Measurements from ENCODE around the gene LDB2. TPM values are rescaled to one million over a fixed set of nuclear protein-coding genes. Genes with fewer than 3 reads are reported as not detected.

The LDB2 gene
- total and polyA plus RNA-seq, 2 of the 8 experiments (the other 6 are each of a cell fraction or from before 2014, with no cell fraction given), result 57.0 to 140 TPM

DNA sequence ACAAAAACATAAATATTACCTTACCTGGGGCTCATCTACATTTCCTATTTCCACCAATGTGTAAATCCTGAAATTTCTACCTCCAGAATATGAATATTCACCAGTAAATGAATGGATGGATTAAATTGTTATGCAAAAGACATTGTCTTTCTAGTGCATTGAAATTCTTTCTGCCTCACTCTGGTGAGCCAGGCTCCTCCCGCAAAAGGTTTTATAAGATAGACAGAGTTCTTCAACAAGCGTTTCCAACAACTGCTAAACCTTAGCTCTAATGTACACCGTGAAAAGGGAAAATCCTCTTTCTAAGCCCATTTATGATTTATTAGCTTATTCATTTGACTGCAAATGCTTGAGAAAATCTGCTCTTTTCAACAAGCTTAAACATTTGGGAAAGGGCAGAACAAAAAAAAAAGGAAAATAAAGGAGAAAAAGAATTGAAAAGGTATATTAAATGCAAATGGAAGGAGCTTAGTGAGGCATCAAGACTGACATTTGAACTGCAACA is 72.0 kb downstream of the LDB2 start (continued):
- TF ChIP-seq, protein P1, sequence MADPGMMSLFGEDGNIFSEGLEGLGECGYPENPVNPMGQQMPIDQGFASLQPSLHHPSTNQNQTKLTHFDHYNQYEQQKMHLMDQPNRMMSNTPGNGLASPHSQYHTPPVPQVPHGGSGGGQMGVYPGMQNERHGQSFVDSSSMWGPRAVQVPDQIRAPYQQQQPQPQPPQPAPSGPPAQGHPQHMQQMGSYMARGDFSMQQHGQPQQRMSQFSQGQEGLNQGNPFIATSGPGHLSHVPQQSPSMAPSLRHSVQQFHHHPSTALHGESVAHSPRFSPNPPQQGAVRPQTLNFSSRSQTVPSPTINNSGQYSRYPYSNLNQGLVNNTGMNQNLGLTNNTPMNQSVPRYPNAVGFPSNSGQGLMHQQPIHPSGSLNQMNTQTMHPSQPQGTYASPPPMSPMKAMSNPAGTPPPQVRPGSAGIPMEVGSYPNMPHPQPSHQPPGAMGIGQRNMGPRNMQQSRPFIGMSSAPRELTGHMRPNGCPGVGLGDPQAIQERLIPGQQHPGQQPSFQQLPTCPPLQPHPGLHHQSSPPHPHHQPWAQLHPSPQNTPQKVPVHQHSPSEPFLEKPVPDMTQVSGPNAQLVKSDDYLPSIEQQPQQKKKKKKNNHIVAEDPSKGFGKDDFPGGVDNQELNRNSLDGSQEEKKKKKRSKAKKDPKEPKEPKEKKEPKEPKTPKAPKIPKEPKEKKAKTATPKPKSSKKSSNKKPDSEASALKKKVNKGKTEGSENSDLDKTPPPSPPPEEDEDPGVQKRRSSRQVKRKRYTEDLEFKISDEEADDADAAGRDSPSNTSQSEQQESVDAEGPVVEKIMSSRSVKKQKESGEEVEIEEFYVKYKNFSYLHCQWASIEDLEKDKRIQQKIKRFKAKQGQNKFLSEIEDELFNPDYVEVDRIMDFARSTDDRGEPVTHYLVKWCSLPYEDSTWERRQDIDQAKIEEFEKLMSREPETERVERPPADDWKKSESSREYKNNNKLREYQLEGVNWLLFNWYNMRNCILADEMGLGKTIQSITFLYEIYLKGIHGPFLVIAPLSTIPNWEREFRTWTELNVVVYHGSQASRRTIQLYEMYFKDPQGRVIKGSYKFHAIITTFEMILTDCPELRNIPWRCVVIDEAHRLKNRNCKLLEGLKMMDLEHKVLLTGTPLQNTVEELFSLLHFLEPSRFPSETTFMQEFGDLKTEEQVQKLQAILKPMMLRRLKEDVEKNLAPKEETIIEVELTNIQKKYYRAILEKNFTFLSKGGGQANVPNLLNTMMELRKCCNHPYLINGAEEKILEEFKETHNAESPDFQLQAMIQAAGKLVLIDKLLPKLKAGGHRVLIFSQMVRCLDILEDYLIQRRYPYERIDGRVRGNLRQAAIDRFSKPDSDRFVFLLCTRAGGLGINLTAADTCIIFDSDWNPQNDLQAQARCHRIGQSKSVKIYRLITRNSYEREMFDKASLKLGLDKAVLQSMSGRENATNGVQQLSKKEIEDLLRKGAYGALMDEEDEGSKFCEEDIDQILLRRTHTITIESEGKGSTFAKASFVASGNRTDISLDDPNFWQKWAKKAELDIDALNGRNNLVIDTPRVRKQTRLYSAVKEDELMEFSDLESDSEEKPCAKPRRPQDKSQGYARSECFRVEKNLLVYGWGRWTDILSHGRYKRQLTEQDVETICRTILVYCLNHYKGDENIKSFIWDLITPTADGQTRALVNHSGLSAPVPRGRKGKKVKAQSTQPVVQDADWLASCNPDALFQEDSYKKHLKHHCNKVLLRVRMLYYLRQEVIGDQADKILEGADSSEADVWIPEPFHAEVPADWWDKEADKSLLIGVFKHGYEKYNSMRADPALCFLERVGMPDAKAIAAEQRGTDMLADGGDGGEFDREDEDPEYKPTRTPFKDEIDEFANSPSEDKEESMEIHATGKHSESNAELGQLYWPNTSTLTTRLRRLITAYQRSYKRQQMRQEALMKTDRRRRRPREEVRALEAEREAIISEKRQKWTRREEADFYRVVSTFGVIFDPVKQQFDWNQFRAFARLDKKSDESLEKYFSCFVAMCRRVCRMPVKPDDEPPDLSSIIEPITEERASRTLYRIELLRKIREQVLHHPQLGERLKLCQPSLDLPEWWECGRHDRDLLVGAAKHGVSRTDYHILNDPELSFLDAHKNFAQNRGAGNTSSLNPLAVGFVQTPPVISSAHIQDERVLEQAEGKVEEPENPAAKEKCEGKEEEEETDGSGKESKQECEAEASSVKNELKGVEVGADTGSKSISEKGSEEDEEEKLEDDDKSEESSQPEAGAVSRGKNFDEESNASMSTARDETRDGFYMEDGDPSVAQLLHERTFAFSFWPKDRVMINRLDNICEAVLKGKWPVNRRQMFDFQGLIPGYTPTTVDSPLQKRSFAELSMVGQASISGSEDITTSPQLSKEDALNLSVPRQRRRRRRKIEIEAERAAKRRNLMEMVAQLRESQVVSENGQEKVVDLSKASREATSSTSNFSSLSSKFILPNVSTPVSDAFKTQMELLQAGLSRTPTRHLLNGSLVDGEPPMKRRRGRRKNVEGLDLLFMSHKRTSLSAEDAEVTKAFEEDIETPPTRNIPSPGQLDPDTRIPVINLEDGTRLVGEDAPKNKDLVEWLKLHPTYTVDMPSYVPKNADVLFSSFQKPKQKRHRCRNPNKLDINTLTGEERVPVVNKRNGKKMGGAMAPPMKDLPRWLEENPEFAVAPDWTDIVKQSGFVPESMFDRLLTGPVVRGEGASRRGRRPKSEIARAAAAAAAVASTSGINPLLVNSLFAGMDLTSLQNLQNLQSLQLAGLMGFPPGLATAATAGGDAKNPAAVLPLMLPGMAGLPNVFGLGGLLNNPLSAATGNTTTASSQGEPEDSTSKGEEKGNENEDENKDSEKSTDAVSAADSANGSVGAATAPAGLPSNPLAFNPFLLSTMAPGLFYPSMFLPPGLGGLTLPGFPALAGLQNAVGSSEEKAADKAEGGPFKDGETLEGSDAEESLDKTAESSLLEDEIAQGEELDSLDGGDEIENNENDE (IDR thresholded peaks at IDR 0.05; ENCODE audit: insufficient replicate concordance, low read length), result no peak
- TF ChIP-seq, protein P2, sequence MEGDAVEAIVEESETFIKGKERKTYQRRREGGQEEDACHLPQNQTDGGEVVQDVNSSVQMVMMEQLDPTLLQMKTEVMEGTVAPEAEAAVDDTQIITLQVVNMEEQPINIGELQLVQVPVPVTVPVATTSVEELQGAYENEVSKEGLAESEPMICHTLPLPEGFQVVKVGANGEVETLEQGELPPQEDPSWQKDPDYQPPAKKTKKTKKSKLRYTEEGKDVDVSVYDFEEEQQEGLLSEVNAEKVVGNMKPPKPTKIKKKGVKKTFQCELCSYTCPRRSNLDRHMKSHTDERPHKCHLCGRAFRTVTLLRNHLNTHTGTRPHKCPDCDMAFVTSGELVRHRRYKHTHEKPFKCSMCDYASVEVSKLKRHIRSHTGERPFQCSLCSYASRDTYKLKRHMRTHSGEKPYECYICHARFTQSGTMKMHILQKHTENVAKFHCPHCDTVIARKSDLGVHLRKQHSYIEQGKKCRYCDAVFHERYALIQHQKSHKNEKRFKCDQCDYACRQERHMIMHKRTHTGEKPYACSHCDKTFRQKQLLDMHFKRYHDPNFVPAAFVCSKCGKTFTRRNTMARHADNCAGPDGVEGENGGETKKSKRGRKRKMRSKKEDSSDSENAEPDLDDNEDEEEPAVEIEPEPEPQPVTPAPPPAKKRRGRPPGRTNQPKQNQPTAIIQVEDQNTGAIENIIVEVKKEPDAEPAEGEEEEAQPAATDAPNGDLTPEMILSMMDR (IDR thresholded peaks at IDR 0.05; ENCODE audit: control extremely low read depth in 1 of 3, insufficient read depth in 1 of 3, low read depth in 1 of 3, low read length in 3 of 3), result no peak
- TF ChIP-seq, protein P3, sequence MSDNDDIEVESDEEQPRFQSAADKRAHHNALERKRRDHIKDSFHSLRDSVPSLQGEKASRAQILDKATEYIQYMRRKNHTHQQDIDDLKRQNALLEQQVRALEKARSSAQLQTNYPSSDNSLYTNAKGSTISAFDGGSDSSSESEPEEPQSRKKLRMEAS (IDR thresholded peaks at IDR 0.05), result no peak
- TF ChIP-seq BRCA1 (IDR thresholded peaks at IDR 0.05; ENCODE audit: low read depth, low read length) (no peak), RNF2 (IDR thresholded peaks at IDR 0.05; ENCODE audit: borderline replicate concordance, low read depth, low read length, missing control alignments, poor library complexity, severe bottlenecking) (no peak), HDAC6 (IDR thresholded peaks at IDR 0.05; ENCODE audit: low read depth, low read length) (no peak), CBX8 (IDR thresholded peaks at IDR 0.05; ENCODE audit: borderline replicate concordance, low read depth, low read length) (no peak), YY1 (IDR thresholded peaks at IDR 0.05; ENCODE audit: low read depth, low read length) (no peak)

Data from H1 (cell line).